ENCODE measurements around the gene ZBTB7A.

Gene ZBTB7A

DNA sequence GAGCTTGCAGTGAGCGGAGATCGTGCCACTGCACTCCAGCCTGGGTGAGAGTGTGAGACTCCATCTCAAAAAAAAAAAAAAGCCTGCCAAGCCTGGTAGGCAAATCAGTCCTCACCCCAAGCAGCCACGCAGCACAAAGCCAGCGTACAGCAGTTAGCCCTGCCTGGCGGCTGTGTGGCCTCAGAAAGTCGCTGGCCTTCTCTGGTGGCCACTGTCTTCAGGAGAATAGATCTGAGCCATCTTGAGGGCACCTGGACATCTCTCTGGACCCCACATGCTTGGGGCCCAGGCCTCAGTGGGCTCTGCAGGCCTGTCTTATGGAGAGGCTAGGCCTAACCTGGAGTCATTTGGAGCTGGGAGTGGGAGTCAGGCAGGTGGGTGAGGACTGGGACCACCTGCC lies 36.1 kb downstream of the ZBTB7A start:
- no peak for TF ChIP-seq ZBTB7A (IDR thresholded peaks at IDR 0.05; ENCODE audit: low read depth)
- TF ChIP-seq, protein P1, sequence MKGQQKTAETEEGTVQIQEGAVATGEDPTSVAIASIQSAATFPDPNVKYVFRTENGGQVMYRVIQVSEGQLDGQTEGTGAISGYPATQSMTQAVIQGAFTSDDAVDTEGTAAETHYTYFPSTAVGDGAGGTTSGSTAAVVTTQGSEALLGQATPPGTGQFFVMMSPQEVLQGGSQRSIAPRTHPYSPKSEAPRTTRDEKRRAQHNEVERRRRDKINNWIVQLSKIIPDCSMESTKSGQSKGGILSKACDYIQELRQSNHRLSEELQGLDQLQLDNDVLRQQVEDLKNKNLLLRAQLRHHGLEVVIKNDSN (IDR thresholded peaks at IDR 0.05) = no peak

DNA sequence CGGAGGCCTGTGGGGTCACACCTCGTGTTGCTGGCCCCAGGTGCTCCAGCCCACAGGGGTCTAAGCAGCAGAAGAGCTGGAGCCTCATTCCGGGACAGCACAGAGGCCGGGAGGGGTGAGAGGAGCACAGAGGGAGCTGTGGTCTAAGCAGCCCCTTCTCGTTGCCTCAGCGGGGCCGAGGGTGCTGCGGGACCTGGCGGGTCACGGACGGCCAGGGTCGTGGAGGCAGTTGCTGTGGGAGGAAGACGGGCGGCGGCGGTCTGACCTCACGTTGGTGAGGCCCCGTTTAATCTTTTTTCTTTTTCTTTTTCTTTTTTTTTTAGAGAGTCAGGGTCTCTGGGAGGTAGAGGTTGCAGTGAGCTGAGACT lies 37.5 kb downstream of the ZBTB7A start:
- TF ChIP-seq CREB1 (IDR thresholded peaks at IDR 0.05; ENCODE audit: low read depth) = no peak
- TF ChIP-seq CEBPB (IDR thresholded peaks at IDR 0.05) = no peak
- TF ChIP-seq YY1 (IDR thresholded peaks at IDR 0.05; ENCODE audit: low read depth) = no peak

DNA sequence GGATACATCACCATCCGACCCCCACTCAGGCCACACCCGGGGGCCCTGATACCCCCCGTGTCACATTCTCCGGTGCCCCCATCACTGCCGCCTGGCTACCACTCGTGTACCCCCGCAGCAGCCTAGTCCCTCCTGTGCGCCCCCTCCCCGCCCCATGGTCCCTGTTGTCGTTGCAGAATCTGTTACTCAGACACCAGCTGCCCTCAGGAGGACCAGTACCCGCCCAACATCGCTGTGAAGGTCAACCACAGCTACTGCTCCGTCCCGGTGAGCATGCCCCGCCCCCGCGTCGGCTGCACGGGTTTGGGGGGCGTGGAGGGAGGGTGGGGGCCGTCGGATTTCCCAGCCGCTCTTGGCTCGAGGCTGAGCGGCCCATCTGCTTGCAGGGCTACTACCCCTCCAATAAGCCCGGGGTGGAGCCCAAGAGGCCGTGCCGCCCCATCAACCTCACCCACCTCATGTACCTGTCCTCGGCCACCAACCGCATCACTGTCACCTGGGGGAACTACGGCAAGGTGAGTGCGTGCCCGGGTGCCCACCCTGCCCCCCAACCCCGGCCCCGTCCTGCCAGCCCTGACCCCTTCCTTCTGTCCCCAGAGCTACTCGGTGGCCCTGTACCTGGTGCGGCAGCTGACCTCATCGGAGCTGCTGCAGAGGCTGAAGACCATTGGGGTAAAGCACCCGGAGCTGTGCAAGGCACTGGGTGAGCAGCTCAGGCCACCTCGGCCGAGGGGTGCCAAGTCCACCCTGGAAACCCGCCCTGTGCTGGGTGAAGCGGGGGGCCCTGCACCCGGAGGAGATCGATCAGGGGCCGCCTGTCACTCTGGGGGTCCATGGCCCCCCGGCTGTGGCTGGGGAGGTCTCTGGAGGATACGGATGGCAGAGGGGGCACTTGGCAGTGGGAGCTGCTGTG lies 38.1 kb downstream of the ZBTB7A start:
- no peak for TF ChIP-seq CEBPB (IDR thresholded peaks at IDR 0.05)
- TF ChIP-seq EP300 (IDR thresholded peaks at IDR 0.05; ENCODE audit: borderline replicate concordance) = no peak
- no peak for TF ChIP-seq ZBTB7A (IDR thresholded peaks at IDR 0.05; ENCODE audit: low read depth)

DNA sequence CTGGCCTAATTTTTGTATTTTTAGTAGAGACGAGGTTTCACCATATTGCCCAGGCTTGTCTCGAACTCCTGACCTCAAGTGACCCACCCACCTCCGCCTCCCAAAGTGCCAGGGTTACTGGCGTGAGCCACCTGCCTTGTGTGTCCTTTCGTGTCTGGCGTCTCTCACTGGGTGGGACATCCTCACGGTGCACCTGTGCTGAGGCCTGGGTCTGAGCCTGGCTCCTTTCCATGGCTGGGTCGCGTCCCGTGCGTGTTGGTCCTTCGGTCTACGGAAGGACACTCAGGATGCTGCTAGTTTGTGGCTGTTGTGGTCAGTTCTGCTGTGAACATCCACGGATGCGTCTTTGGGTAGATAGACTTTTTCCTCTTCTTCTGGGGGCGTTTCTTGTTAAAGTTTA lies 39.6 kb downstream of the ZBTB7A start:
- TF ChIP-seq TEAD4 (IDR thresholded peaks at IDR 0.05) = no peak

DNA sequence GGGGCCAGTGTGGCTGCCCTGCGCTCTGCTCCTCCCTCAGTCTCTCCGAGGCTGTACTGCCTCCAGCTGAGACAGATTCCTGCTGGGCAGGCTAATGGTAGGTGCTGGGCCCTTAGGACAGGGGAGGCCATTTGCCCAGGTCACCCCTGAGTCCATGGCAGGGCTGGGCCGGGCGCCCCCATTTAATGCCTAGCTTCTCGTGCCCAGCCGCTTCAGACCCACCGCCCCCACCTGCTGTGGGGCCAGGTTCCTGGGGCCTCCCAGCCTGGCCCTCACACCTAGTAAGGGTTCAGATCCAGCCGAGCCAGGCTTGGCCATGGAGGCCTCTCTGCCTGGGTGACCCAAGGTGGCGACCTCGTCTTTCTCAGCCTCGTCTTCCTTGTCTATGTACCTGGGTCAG lies 41.4 kb downstream of the ZBTB7A start:
- TF ChIP-seq RAD21 (IDR thresholded peaks at IDR 0.05; ENCODE audit: low read depth) (no peak), ZBTB7A (IDR thresholded peaks at IDR 0.05; ENCODE audit: low read depth) (no peak), EP300 (IDR thresholded peaks at IDR 0.05; ENCODE audit: borderline replicate concordance) (no peak), CREB1 (IDR thresholded peaks at IDR 0.05; ENCODE audit: low read depth) (no peak), TEAD4 (IDR thresholded peaks at IDR 0.05) (no peak), NFIC (IDR thresholded peaks at IDR 0.05) (no peak), YY1 (IDR thresholded peaks at IDR 0.05; ENCODE audit: low read depth) (no peak), EGR1 (IDR thresholded peaks at IDR 0.05) (no peak), FOXM1 (IDR thresholded peaks at IDR 0.05; ENCODE audit: borderline replicate concordance, low read depth) (no peak), TCF12 (IDR thresholded peaks at IDR 0.05; ENCODE audit: low read depth) (no peak), CEBPB (IDR thresholded peaks at IDR 0.05) (no peak), TAF1 (IDR thresholded peaks at IDR 0.05; ENCODE audit: low read depth) (no peak)
- TF ChIP-seq, protein P2, sequence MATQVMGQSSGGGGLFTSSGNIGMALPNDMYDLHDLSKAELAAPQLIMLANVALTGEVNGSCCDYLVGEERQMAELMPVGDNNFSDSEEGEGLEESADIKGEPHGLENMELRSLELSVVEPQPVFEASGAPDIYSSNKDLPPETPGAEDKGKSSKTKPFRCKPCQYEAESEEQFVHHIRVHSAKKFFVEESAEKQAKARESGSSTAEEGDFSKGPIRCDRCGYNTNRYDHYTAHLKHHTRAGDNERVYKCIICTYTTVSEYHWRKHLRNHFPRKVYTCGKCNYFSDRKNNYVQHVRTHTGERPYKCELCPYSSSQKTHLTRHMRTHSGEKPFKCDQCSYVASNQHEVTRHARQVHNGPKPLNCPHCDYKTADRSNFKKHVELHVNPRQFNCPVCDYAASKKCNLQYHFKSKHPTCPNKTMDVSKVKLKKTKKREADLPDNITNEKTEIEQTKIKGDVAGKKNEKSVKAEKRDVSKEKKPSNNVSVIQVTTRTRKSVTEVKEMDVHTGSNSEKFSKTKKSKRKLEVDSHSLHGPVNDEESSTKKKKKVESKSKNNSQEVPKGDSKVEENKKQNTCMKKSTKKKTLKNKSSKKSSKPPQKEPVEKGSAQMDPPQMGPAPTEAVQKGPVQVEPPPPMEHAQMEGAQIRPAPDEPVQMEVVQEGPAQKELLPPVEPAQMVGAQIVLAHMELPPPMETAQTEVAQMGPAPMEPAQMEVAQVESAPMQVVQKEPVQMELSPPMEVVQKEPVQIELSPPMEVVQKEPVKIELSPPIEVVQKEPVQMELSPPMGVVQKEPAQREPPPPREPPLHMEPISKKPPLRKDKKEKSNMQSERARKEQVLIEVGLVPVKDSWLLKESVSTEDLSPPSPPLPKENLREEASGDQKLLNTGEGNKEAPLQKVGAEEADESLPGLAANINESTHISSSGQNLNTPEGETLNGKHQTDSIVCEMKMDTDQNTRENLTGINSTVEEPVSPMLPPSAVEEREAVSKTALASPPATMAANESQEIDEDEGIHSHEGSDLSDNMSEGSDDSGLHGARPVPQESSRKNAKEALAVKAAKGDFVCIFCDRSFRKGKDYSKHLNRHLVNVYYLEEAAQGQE (IDR thresholded peaks at IDR 0.05; ENCODE audit: low read depth) = no peak
- TF ChIP-seq, protein P1 (IDR thresholded peaks at IDR 0.05) = no peak
- TF ChIP-seq, protein P3, sequence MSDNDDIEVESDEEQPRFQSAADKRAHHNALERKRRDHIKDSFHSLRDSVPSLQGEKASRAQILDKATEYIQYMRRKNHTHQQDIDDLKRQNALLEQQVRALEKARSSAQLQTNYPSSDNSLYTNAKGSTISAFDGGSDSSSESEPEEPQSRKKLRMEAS (IDR thresholded peaks at IDR 0.05) = no peak

DNA sequence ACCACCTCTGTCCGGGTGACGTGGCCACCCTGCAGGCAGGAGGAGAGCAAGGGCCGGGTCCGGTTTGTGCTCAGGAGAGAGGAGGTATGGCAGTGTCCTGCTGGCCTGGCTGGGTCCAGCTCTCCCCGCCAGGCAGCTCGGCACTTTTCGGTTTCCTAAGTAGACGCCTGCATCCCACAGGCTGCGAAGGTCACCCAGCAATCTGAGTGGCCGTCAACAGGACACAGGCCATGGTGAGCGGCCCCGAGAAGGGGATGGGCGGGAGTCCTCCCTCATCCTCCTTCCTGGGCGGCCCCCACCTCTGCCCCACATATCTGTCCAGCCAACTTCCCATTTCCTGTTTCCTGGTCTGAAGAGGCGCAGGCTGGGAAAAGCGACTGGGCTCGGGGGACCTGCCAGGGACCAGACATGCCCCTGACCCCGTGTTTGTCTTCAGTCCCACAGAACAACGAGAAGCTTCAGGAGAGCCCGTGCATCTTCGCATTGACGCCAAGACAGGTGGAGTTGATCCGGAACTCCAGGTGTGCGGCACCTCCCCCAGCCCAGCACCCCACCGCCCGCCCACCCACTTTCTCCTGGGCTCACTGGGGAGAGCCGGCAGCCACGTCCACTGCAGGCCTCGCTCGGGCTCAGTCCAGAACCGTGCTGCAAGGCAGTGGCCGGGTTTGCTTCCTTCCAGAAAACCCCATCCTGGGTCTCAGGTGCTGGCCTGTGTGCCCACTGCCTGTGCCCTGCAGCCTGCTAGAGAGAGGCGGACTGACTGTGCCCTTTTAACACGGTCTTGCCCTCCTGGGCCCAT lies 42.9 kb downstream of the ZBTB7A start:
- no peak for TF ChIP-seq TEAD4 (IDR thresholded peaks at IDR 0.05)
- TF ChIP-seq TCF12 (IDR thresholded peaks at IDR 0.05; ENCODE audit: low read depth) = no peak
- TF ChIP-seq, protein P2 (IDR thresholded peaks at IDR 0.05; ENCODE audit: low read depth) = no peak
- no peak for TF ChIP-seq ZBTB7A (IDR thresholded peaks at IDR 0.05; ENCODE audit: low read depth)
- no peak for TF ChIP-seq NFIC (IDR thresholded peaks at IDR 0.05)
- TF ChIP-seq, protein P1 (IDR thresholded peaks at IDR 0.05) = no peak
- no peak for TF ChIP-seq YY1 (IDR thresholded peaks at IDR 0.05; ENCODE audit: low read depth)
- no peak for TF ChIP-seq CREB1 (IDR thresholded peaks at IDR 0.05; ENCODE audit: low read depth)
- TF ChIP-seq EGR1 (IDR thresholded peaks at IDR 0.05) = no peak
- TF ChIP-seq TAF1 (IDR thresholded peaks at IDR 0.05; ENCODE audit: low read depth) = no peak
- TF ChIP-seq, protein P3 (IDR thresholded peaks at IDR 0.05) = no peak
- TF ChIP-seq RAD21 (IDR thresholded peaks at IDR 0.05; ENCODE audit: low read depth) = no peak
- no peak for TF ChIP-seq CEBPB (IDR thresholded peaks at IDR 0.05)
- TF ChIP-seq EP300 (IDR thresholded peaks at IDR 0.05; ENCODE audit: borderline replicate concordance) = no peak
- TF ChIP-seq FOXM1 (IDR thresholded peaks at IDR 0.05; ENCODE audit: borderline replicate concordance, low read depth) = no peak
